ENCODE data around the gene BARHL1. TPM values are rescaled to one million over a fixed set of nuclear protein-coding genes. Genes with fewer than 3 reads are reported as not detected.

Gene BARHL1
- polyA plus RNA-seq, 1 of the 3 experiments (the other 2 are of a cell fraction), result not detected

- Histone ChIP-seq H3K9me2 (no peaks in the 10 kb centered on the region), H3K79me2 (ENCODE audit: insufficient read depth) (no peaks in the 10 kb centered on the region), H4K20me1 (ENCODE audit: insufficient read depth) (no peaks in the 10 kb centered on the region), H3K4me1 (ENCODE audit: control insufficient read depth in 1 of 2, insufficient read depth in 2 of 2, low read depth in 1 of 2, low read length in 1 of 2) (peaks cover 0 to 16% of the 10 kb centered on the region in 2 experiments; a peak in 1 of 4 replicates), H3K4me2 (no peak overlapping the region), H3K27me3 (ENCODE audit: insufficient read depth) (no peaks in the 10 kb centered on the region; the same call in 1 of the 2 replicates), H3F3A (replicated peaks; ENCODE audit: insufficient read depth) (no peaks in the 10 kb centered on the region), H2AFZ (ENCODE audit: low read depth) (no peak overlapping the region), H3K9me3 (no peaks in the 10 kb centered on the region), H3K9ac (no peak overlapping the region), H3K36me3 (replicated peaks in 1 of 2; ENCODE audit: control insufficient read depth in 1 of 2, insufficient read depth in 2 of 2, low read length in 1 of 2) (no peaks in the 10 kb centered on the region), H3K4me3 (ENCODE audit: low read depth in 2 of 2, low read length in 1 of 2) (no peak overlapping the region), H3K27ac (ENCODE audit: low read depth in 2 of 2, low read length in 1 of 2) (peak overlapping the region in 1 of 2 experiments; percentile 34; a peak in 2 of 4 replicates)
- TF ChIP-seq CHD2 (IDR thresholded peaks at IDR 0.05; ENCODE audit: low read length, partially characterized antibody) (no peak), JUND (IDR thresholded peaks at IDR 0.05) (no peak), NFIC (IDR thresholded peaks at IDR 0.05; ENCODE audit: borderline replicate concordance) (no peak), MAX (IDR thresholded peaks at IDR 0.05; ENCODE audit: low read depth) (no peak), RFX5 (IDR thresholded peaks at IDR 0.05; ENCODE audit: low read length) (no peak), IRF3 (IDR thresholded peaks at IDR 0.05; ENCODE audit: low read depth, low read length) (no peak), FOXJ3 (CRISPR knock-in tag; IDR thresholded peaks at IDR 0.05) (no peak), RXRA (IDR thresholded peaks at IDR 0.05; ENCODE audit: borderline replicate concordance, low read depth) (no peak), GATA2 (CRISPR knock-in tag; IDR thresholded peaks at IDR 0.05) (no peak), MXI1 (IDR thresholded peaks at IDR 0.05; ENCODE audit: low read depth, low read length) (no peak), EP300 (IDR thresholded peaks at IDR 0.05; ENCODE audit: borderline replicate concordance in 1 of 2, low read depth in 1 of 2, low read length in 1 of 2) (no peak), USF1 (IDR thresholded peaks at IDR 0.05; ENCODE audit: borderline replicate concordance, low read depth) (no peak)
- DNase-seq, result peak; percentile 47
- ChIA-PET CTCF (interaction anchor here (1.0 to 3.4 kb wide), 8 partner anchors 14 to 302 kb away, joined by 3 to 25 read pairs (median 8); no protein-coding TSS in a partner anchor), POLR2A (interaction anchor here (1.5 kb wide), 1 partner anchor 10 kb away, joined by 3 read pairs; no protein-coding TSS in a partner anchor)
- WGBS (ENCODE audit: low lambda C conversion rate), result 54% methylated on average over 13 of the region's 14 CpGs
Measured at GRCh38 chr9:132560616-132561202, 21.7 kb upstream of the BARHL1 start.

DNA sequence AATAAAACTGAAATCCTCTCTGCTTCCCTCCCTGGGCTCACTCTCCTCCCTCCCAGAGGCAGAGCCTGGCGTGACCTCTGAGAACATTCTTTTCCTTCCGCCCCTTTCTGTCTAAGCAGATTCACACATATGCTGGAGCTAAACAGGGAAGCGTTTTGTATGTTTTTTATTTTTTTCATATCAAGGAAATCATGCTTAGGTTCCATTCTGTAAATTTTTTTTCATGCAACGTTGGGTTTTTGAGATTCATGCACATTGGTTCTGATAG, 20.2 kb upstream of the BARHL1 start:
- Histone ChIP-seq H3K4me3 (ENCODE audit: low read depth in 2 of 2, low read length in 1 of 2) (no peak overlapping the region), H4K20me1 (ENCODE audit: insufficient read depth) (no peaks in the 10 kb centered on the region), H3K4me1 (ENCODE audit: control insufficient read depth in 1 of 2, insufficient read depth in 2 of 2, low read depth in 1 of 2, low read length in 1 of 2) (peaks cover 0 to 16% of the 10 kb centered on the region in 2 experiments; a peak in 1 of 4 replicates), H3K9ac (no peak overlapping the region), H3K27ac (ENCODE audit: low read depth in 2 of 2, low read length in 1 of 2) (no peak overlapping the region), H3K4me2 (no peak overlapping the region), H3K27me3 (ENCODE audit: insufficient read depth) (no peaks in the 10 kb centered on the region), H3F3A (replicated peaks; ENCODE audit: insufficient read depth) (no peaks in the 10 kb centered on the region), H3K36me3 (replicated peaks in 1 of 2; ENCODE audit: control insufficient read depth in 1 of 2, insufficient read depth in 2 of 2, low read length in 1 of 2) (no peaks in the 10 kb centered on the region), H3K9me2 (no peaks in the 10 kb centered on the region), H3K79me2 (ENCODE audit: insufficient read depth) (no peaks in the 10 kb centered on the region), H3K9me3 (no peaks in the 10 kb centered on the region), H2AFZ (ENCODE audit: low read depth) (no peak overlapping the region)
- WGBS (ENCODE audit: low lambda C conversion rate), result 35% methylated on average over 4 of the region's 4 CpGs
- no peak for DNase-seq
- CTCF ChIA-PET, result interaction anchor here (0.9 to 3.4 kb wide), 5 partner anchors 13 to 150 kb away, joined by 3 to 25 read pairs (median 6); no protein-coding TSS in a partner anchor
- no peak for TF ChIP-seq YY1 (IDR thresholded peaks at IDR 0.05; ENCODE audit: low read depth)
- no peak for TF ChIP-seq USF2 (IDR thresholded peaks at IDR 0.05; ENCODE audit: borderline replicate concordance, low read depth, low read length)
- no peak for TF ChIP-seq JUND (IDR thresholded peaks at IDR 0.05)
- TF ChIP-seq SIN3A (IDR thresholded peaks at IDR 0.05; ENCODE audit: borderline replicate concordance, low read depth, low read length), result no peak
- TF ChIP-seq RAD21 (IDR thresholded peaks at IDR 0.05; ENCODE audit: low read length), result no peak
- TF ChIP-seq FOXJ3 (CRISPR knock-in tag; IDR thresholded peaks at IDR 0.05), result no peak
- TF ChIP-seq RFX5 (IDR thresholded peaks at IDR 0.05; ENCODE audit: low read length), result no peak
- POLR2A ChIA-PET, result no interaction called here

All from SK-N-SH (cell line).